ENCODE data around the gene PDAP1.

GRCh38 chr7:99424932-99425730, 16.7 kb upstream of the PDAP1 start:
- TF ChIP-seq, protein P1, sequence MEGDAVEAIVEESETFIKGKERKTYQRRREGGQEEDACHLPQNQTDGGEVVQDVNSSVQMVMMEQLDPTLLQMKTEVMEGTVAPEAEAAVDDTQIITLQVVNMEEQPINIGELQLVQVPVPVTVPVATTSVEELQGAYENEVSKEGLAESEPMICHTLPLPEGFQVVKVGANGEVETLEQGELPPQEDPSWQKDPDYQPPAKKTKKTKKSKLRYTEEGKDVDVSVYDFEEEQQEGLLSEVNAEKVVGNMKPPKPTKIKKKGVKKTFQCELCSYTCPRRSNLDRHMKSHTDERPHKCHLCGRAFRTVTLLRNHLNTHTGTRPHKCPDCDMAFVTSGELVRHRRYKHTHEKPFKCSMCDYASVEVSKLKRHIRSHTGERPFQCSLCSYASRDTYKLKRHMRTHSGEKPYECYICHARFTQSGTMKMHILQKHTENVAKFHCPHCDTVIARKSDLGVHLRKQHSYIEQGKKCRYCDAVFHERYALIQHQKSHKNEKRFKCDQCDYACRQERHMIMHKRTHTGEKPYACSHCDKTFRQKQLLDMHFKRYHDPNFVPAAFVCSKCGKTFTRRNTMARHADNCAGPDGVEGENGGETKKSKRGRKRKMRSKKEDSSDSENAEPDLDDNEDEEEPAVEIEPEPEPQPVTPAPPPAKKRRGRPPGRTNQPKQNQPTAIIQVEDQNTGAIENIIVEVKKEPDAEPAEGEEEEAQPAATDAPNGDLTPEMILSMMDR (IDR thresholded peaks at IDR 0.05): no peak
- no peak for TF ChIP-seq POLR2A (IDR thresholded peaks at IDR 0.05)
